BE2C (cell line): ENCODE results near the gene CNTRL. TPM values are rescaled to one million over a fixed set of nuclear protein-coding genes. Genes with fewer than 3 reads are reported as not detected.
"Not testable (repeated sequence)": the region's sequence is repeated elsewhere in the genome, so short reads cannot be mapped to it uniquely, and the experiment has no call there.

Experiments used
- DNase-seq: peaks from one replicate; pipeline ENCODE4 v3.0.0-alpha.2; 2020
- H3K27me3 ChIP-seq: fragments of 250-450 bp; sonication (Bioruptor Pico); 2 replicates; pipeline ENCODE4 v1.5.1; 2020; ENCODE audit warnings: mild to moderate bottlenecking
- H3K36me3 ChIP-seq: fragments of 250-450 bp; sonication (Bioruptor Pico); 2 replicates; pipeline ENCODE4 v1.5.1; 2020; ENCODE audit warnings: mild to moderate bottlenecking
- H3K4me1 ChIP-seq: fragments of 250-450 bp; sonication (Bioruptor Pico); 2 replicates; pipeline ENCODE4 v1.5.1; 2020
- H3K4me3 ChIP-seq: 2 replicates; pipeline ENCODE4 v1.5.1; 2011; ENCODE audit warnings: low read depth, low read length
- H3K9me3 ChIP-seq: fragments of 250-450 bp; sonication (Bioruptor Pico); 2 replicates; pipeline ENCODE4 v1.5.1; 2020
- polyA plus RNA-seq: library from polyadenylated mRNA; unstranded; fragments of >200 nt; gene quantifications from one replicate; pipeline ENCODE4 v1.2.1, GENCODE V29; 2012; ENCODE audit warnings: low read depth, missing spikeins; ENCODE audit not compliant: insufficient read length, insufficient read depth
- TF ChIP-seq, protein P1 (sequence below): IDR thresholded peaks from 2 replicates; pipeline ENCODE4 v1.5.1; 2012; ENCODE audit warnings: mild to moderate bottlenecking, low read depth, low read length

The CNTRL gene
- 4.5 TPM for polyA plus RNA-seq

DNA sequence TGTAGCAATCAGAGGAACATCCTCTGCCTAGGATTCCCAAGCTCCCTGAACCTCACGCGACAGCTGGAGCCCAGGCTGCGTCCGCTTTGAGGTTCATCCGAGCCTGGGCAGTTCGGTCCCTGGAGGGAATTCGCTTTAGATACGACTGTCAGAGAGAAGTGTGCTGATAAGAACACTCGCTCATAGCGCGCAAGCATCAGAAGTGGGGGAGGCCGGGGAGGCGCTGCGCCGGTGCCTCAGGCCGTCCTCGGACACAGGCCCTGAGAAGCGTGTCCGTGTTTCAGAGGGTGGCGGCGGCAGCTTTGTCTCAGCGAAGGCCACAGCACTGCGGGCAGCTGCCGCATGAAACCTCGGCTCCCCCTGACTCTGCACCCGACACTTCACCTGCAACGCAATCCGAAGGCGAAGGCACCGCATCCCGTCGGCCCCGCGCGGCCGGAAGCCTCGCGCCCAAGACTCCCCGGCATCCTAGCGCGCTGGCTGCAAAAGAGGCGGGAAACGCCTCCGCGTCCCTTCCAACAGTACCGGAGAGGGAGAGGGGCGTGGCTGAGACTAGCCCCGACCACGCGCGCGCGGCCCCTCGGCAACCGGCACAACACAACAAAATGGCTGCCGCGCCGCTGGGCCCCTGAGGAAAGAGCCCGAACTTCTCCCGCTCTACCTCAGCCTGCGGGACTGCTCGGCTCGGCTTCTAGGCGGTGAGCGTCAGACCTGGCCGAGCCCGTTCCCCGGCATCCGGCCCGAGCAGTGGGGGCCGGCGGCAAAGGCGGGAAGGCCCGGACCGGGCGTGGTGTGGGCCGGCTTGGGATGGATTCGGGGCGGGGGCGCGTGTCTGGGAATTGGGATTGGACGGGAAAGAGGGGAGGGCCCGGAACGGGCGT, at the start of gene CNTRL:
CNTRL (plus strand) TSS at position 586 of the 881 bp plus-strand sequence. CDS start 13,372 bp downstream, outside the sequence.
- peak; percentile 94 for DNase-seq
- Histone ChIP-seq H3K4me1 (no peaks in the 10 kb centered on the region; the same call in 1 of the 2 replicates), H3K9me3 (no peaks in the 10 kb centered on the region), H3K36me3 (no peaks in the 10 kb centered on the region), H3K4me3 (peak within 1 kb of the TSS; percentile 77), H3K27me3 (no peaks in the 10 kb centered on the region)
- TF ChIP-seq, protein P1, sequence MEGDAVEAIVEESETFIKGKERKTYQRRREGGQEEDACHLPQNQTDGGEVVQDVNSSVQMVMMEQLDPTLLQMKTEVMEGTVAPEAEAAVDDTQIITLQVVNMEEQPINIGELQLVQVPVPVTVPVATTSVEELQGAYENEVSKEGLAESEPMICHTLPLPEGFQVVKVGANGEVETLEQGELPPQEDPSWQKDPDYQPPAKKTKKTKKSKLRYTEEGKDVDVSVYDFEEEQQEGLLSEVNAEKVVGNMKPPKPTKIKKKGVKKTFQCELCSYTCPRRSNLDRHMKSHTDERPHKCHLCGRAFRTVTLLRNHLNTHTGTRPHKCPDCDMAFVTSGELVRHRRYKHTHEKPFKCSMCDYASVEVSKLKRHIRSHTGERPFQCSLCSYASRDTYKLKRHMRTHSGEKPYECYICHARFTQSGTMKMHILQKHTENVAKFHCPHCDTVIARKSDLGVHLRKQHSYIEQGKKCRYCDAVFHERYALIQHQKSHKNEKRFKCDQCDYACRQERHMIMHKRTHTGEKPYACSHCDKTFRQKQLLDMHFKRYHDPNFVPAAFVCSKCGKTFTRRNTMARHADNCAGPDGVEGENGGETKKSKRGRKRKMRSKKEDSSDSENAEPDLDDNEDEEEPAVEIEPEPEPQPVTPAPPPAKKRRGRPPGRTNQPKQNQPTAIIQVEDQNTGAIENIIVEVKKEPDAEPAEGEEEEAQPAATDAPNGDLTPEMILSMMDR = no peak

DNA sequence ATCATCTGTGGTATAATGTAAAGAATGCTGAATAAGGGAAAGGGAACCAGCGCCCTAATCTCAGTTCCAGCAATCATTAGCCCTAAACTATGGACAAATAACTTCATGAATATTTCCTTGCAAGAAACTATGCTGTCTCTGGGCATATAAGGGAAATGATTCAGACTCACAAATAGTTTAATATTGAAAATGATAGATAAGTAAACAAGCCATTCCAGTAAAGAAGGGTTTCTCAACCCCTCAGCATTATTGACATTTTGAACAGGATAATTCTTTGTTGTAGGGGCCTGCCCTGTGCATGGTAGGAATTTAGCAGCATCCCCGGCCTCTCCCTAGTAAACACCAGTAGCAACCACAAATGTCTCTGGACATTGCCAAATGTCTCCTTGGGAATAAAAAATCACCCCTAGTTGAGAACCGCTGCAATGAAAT, 48.5 kb upstream of the CNTRL start:
- TF ChIP-seq, protein P1 = no peak

DNA sequence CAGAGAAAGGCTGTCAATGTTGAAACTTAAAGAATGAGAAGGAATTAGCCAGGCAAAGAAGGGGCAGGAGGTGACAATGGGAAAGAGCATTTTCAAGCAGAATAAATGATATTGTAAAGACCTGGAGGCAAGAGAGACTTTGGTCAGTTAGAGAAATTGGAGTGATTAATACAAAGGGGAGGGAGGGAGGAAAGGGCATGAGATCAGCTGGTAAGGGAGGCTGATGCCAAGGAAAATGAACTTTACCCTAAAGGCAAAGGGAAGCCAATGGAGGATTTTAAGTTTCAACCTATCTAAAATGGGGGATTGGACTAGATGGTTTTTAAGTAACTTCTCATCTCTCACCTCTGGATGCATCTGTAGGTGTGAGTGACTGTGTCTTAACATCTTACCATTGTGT, 48.0 kb upstream of the CNTRL start:
- Histone ChIP-seq H3K27me3 (no peaks in the 10 kb centered on the region), H3K4me1 (no peaks in the 10 kb centered on the region), H3K4me3 (no peak overlapping the region), H3K36me3 (no peaks in the 10 kb centered on the region), H3K9me3 (no peaks in the 10 kb centered on the region)
- TF ChIP-seq, protein P1 = no peak
- DNase-seq = no peak

More for the DNA sequence above, 48.5 kb upstream of the CNTRL start:
- Histone ChIP-seq H3K36me3 (no peaks in the 10 kb centered on the region), H3K27me3 (no peaks in the 10 kb centered on the region), H3K9me3 (no peaks in the 10 kb centered on the region), H3K4me3 (no peak overlapping the region), H3K4me1 (no peaks in the 10 kb centered on the region)
- no peak for DNase-seq

DNA sequence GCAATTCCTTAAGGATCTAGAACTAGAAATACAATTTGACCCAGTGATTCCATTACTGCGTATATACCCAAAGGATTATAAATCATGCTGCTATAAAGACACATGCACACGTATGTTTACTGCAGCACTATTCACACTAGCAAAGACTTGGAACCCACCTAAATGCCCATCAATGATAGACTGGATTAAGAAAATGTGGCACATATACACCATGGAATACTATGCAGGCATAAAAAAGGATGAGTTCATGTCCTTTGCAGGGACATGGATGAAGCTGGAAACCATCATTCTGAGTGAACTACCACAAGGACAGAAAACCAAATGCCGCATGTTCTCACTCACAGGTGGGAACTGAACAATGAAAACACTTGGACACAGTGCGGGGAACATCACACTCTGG, 46.5 kb upstream of the CNTRL start:
- H3K4me1 ChIP-seq, H3K4me3 ChIP-seq, H3K9me3 ChIP-seq, DNase-seq, H3K27me3 ChIP-seq, H3K36me3 ChIP-seq: not testable (repeated sequence)

- H3K4me3 ChIP-seq = no peak overlapping the region
- H3K36me3 ChIP-seq = no peaks in the 10 kb centered on the region
- no peaks in the 10 kb centered on the region for H3K4me1 ChIP-seq
- no peaks in the 10 kb centered on the region for H3K9me3 ChIP-seq
- DNase-seq = no peak
- TF ChIP-seq, protein P1 = no peak
- H3K27me3 ChIP-seq = no peaks in the 10 kb centered on the region
Observed at GRCh38 chr9:121029469-121029868, 45.3 kb upstream of the CNTRL start.

DNA sequence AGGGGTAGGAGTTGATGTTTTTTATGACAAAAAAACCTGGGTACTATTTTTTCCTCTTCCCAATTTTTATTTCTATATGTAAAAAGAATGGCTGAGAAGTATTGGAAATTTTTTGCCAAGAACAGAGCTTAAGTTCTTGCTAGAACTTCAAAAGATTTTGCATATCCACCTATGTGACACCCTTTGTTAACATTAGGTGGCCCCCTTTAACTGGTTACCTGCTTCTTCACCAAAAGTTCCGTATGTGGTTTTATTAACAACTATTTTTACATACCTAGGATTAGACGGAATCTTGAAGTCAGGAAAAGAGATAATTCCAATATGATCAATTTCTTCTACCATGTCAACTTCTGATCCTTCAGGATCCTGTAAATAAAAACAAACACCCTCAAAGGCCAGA, 40.2 kb upstream of the CNTRL start:
- H3K9me3 ChIP-seq = no peaks in the 10 kb centered on the region
- DNase-seq = no peak
- H3K36me3 ChIP-seq = no peaks in the 10 kb centered on the region
- TF ChIP-seq, protein P1 = no peak
- H3K27me3 ChIP-seq = no peaks in the 10 kb centered on the region; the same call in 1 of the 2 replicates
- H3K4me1 ChIP-seq = no peaks in the 10 kb centered on the region
- H3K4me3 ChIP-seq = no peak overlapping the region

- DNase-seq, H3K36me3 ChIP-seq, H3K4me3 ChIP-seq, H3K4me1 ChIP-seq, H3K9me3 ChIP-seq, H3K27me3 ChIP-seq: not testable (repeated sequence)
Observed at GRCh38 chr9:121035717-121036116, 39.0 kb upstream of the CNTRL start.
